ENCODE measurements around the gene C1QTNF5.

GRCh38 chr11:119380827-119381180 is 40.1 kb upstream of the C1QTNF5 start:
- TF ChIP-seq EZH2 (IDR thresholded peaks at IDR 0.05): no peak
- no peak for TF ChIP-seq CTCF (IDR thresholded peaks at IDR 0.05 in 2 of 3, conservative IDR thresholded peaks at IDR 0.05 in 1 of 3; ENCODE audit: borderline replicate concordance in 1 of 3, insufficient read depth in 1 of 3, low read depth in 2 of 3, low read length in 2 of 3)
